K562 (cell line): ENCODE measurements around the gene MYO1H. TPM values are rescaled to one million over a fixed set of nuclear protein-coding genes. Genes with fewer than 3 reads are reported as not detected.

Experiments used
- DIDO1 ChIP-seq: fragments of 450-650 bp; IDR thresholded peaks from 2 replicates; pipeline ENCODE4 v1.6.1; 2016; ENCODE audit warnings: low read depth, missing biosample characterization, missing genetic modification characterization
- FOS ChIP-seq: IDR thresholded peaks from 3 replicates; pipeline ENCODE4 v1.6.1; 2011; ENCODE audit not compliant: insufficient read length; ENCODE audit errors: extremely low read depth
- MIER1 ChIP-seq: fragments of 450-650 bp; IDR thresholded peaks from 2 replicates; pipeline ENCODE4 v1.6.1; 2016; ENCODE audit warnings: antibody characterized with exemption, mild to moderate bottlenecking, low read depth
- MYC ChIP-seq, 2 experiments: fragments of 250-450 bp in 1 of 2; sonication (Bioruptor Pico) in 1 of 2; IDR thresholded peaks; 2 replicates each; pipeline versions ENCODE4 v1.5.1 to v1.6.1; 2012 to 2021; ENCODE audit warnings: low read depth in 2 of 2, borderline replicate concordance in 1 of 2, improper control_type of control experiment in 1 of 2, low read length in 1 of 2, mild to moderate bottlenecking in 1 of 2, moderate library complexity in 1 of 2
- NCOA6 ChIP-seq: fragments of 450-650 bp; IDR thresholded peaks from 2 replicates; pipeline ENCODE4 v1.6.1; 2017; ENCODE audit warnings: mild to moderate bottlenecking
- PHB ChIP-seq: fragments of 250-450 bp; sonication (Bioruptor Pico); IDR thresholded peaks from 2 replicates; pipeline ENCODE4 v1.5.0; 2021
- RAD21 ChIP-seq, 2 experiments: fragments of 250-450 bp in 1 of 2; fragments of 450-650 bp in 1 of 2; sonication (Bioruptor Pico) in 1 of 2; formaldehyde crosslinking in 1 of 2; IDR thresholded peaks in 1 of 2; conservative IDR thresholded peaks in 1 of 2; 2 replicates each; pipeline versions ENCODE4 v1.4.0 to v1.8.0; 2020 to 2022; ENCODE audit warnings: mild to moderate bottlenecking in 2 of 2, moderate library complexity in 1 of 2
- RCOR1 ChIP-seq, 2 experiments: IDR thresholded peaks; 2 replicates each; pipeline ENCODE4 v1.6.1; 2012; ENCODE audit warnings: low read depth in 2 of 2, low read length in 2 of 2, borderline replicate concordance in 1 of 2, improper control_type of control experiment in 1 of 2
- SIRT6 ChIP-seq: IDR thresholded peaks from one replicate; pipeline ENCODE4 v1.6.1; 2012; ENCODE audit warnings: low read depth, mild to moderate bottlenecking, control low read depth, inconsistent platforms, low read length, moderate library complexity
- SMAD4 ChIP-seq: fragments of 250-450 bp; sonication (Bioruptor Pico); conservative IDR thresholded peaks from 2 replicates; pipeline ENCODE4 v1.8.0; 2021; ENCODE audit warnings: inconsistent platforms, mild to moderate bottlenecking, moderate library complexity
- SOX6 ChIP-seq: fragments of 450-650 bp; IDR thresholded peaks from 2 replicates; pipeline ENCODE4 v1.6.1; 2014; ENCODE audit warnings: mild to moderate bottlenecking
- YBX1 ChIP-seq: fragments of 450-650 bp; IDR thresholded peaks from 2 replicates; pipeline ENCODE4 v1.7.1; 2016; ENCODE audit warnings: mild to moderate bottlenecking
- ZNF274 ChIP-seq: IDR thresholded peaks from 2 replicates; pipeline ENCODE4 v1.6.1; 2011; ENCODE audit warnings: low read depth, mild to moderate bottlenecking, low read length, moderate library complexity, borderline replicate concordance
- polyA plus RNA-seq, 8 experiments: library from polyadenylated mRNA; depleted of rRNA in 4 of 8; stranded (reverse) in 5 of 8; unstranded in 3 of 8; fragments of >200 nt; fragmentation: Nextera tagmentation in 2 of 8; fragmentation: Illumina TruSeq in 1 of 8; extraction: Ambion mirVana in 2 of 8; extraction: Trizol in 1 of 8; gene quantifications; 2 replicates each; pipeline versions ENCODE4 v1.2.1 to v1.2.3, GENCODE V29; 2011 to 2014; ENCODE audit warnings: inconsistent platforms in 1 of 8, missing spikeins in 1 of 8
- total RNA-seq, 7 experiments: library from RNA; depleted of rRNA in 6 of 7; stranded (reverse); fragments of >200 nt in 6 of 7; fragmentation: Illumina TruSeq in 2 of 7; extraction: Trizol in 2 of 7; gene quantifications; 2 replicates each; pipeline versions ENCODE4 v1.2.1 to v1.2.3, GENCODE V29; 2011 to 2021; ENCODE audit warnings: low replicate concordance in 1 of 7
- TF ChIP-seq, protein P1 (sequence below): fragments of 450-650 bp; IDR thresholded peaks from 2 replicates; pipeline ENCODE4 v1.6.1; 2017; ENCODE audit warnings: antibody characterized with exemption
- TF ChIP-seq, protein P2 (sequence below): fragments of 250-450 bp; sonication (Bioruptor Pico); IDR thresholded peaks from 2 replicates; pipeline ENCODE4 v1.5.0; 2022; ENCODE audit warnings: mild to moderate bottlenecking
- TF ChIP-seq, protein P3 (sequence below): fragments of 450-650 bp; formaldehyde crosslinking; IDR thresholded peaks from 2 replicates; pipeline ENCODE4 v1.4.0; 2020; ENCODE audit warnings: mild to moderate bottlenecking, moderate library complexity

MYO1H gene
- total and polyA plus RNA-seq, 9 of the 15 experiments (the other 6 are each of a cell fraction or from before 2014, with no cell fraction given): not detected

DNA sequence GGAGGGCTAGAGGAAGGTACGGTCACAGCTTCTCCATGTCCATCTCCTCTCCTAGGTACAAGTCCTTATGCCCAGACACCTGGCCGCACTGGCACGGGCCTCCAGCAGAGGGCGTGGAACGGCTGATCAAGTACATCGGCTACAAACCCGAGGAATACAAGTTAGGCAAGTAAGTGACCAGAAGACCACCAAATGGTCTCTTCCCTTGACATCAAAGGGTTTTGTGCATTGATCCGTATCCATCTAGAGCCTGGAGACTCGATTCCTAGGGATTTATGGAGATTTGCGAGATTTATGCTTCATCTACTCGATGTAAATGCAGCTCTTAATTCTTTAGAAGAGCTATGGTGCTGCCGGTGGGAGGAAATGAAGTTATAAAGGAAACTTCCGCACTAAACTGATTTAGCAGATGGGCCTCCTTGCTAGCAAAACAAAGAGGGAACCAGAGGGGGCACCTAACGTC is 85.2 kb downstream of the MYO1H start (continued):
- TF ChIP-seq, protein P1, sequence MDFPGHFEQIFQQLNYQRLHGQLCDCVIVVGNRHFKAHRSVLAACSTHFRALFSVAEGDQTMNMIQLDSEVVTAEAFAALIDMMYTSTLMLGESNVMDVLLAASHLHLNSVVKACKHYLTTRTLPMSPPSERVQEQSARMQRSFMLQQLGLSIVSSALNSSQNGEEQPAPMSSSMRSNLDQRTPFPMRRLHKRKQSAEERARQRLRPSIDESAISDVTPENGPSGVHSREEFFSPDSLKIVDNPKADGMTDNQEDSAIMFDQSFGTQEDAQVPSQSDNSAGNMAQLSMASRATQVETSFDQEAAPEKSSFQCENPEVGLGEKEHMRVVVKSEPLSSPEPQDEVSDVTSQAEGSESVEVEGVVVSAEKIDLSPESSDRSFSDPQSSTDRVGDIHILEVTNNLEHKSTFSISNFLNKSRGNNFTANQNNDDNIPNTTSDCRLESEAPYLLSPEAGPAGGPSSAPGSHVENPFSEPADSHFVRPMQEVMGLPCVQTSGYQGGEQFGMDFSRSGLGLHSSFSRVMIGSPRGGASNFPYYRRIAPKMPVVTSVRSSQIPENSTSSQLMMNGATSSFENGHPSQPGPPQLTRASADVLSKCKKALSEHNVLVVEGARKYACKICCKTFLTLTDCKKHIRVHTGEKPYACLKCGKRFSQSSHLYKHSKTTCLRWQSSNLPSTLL: no peak
- TF ChIP-seq RCOR1 (IDR thresholded peaks at IDR 0.05; ENCODE audit: borderline replicate concordance in 1 of 2, low read depth in 2 of 2, low read length in 2 of 2) (0 out of 4 replicates have a peak, but pooled peaks of 1 of the 2 experiments have one; percentile 28), FOS (no peak), MYC (IDR thresholded peaks at IDR 0.05; ENCODE audit: low read depth, low read length) (0 out of 2 replicates have a peak, but pooled peaks have one; percentile 18), MYC (CRISPR knock-in tag; IDR thresholded peaks at IDR 0.05; ENCODE audit: borderline replicate concordance, low read depth) (no peak), DIDO1 (tag) (no peak), YBX1 (no peak), NCOA6 (no peak), ZNF274 (no peak), SOX6 (no peak), PHB (CRISPR knock-in tag) (no peak), SMAD4 (CRISPR knock-in tag) (no peak), MIER1 (no peak), SIRT6 (no peak), RAD21 (CRISPR knock-in tag; conservative IDR thresholded peaks at IDR 0.05 in 1 of 2, IDR thresholded peaks at IDR 0.05 in 1 of 2) (peak; percentile 26 to 76)
- TF ChIP-seq, protein P2, sequence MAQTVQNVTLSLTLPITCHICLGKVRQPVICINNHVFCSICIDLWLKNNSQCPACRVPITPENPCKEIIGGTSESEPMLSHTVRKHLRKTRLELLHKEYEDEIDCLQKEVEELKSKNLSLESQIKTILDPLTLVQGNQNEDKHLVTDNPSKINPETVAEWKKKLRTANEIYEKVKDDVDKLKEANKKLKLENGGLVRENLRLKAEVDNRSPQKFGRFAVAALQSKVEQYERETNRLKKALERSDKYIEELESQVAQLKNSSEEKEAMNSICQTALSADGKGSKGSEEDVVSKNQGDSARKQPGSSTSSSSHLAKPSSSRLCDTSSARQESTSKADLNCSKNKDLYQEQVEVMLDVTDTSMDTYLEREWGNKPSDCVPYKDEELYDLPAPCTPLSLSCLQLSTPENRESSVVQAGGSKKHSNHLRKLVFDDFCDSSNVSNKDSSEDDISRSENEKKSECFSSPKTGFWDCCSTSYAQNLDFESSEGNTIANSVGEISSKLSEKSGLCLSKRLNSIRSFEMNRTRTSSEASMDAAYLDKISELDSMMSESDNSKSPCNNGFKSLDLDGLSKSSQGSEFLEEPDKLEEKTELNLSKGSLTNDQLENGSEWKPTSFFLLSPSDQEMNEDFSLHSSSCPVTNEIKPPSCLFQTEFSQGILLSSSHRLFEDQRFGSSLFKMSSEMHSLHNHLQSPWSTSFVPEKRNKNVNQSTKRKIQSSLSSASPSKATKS (CRISPR knock-in tag): no peak
- TF ChIP-seq, protein P3, sequence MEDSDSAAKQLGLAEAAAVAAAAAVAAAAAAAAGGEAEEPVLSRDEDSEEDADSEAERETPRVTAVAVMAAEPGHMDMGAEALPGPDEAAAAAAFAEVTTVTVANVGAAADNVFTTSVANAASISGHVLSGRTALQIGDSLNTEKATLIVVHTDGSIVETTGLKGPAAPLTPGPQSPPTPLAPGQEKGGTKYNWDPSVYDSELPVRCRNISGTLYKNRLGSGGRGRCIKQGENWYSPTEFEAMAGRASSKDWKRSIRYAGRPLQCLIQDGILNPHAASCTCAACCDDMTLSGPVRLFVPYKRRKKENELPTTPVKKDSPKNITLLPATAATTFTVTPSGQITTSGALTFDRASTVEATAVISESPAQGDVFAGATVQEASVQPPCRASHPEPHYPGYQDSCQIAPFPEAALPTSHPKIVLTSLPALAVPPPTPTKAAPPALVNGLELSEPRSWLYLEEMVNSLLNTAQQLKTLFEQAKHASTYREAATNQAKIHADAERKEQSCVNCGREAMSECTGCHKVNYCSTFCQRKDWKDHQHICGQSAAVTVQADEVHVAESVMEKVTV (CRISPR knock-in tag): 0 out of 2 replicates have a peak, but pooled peaks have one; percentile 22
